Neutrophil (primary cell): Measurements from ENCODE around the gene ADD3.
"Not testable (repeated sequence)": the region's sequence is repeated elsewhere in the genome, so short reads cannot be mapped to it uniquely, and the experiment has no call there.

Source experiments
- H3K27ac ChIP-seq: fragments of 200-600 bp; sonication (generic); 2 replicates; pipeline ENCODE4 v1.5.1; 2016; ENCODE audit warnings: mild to moderate bottlenecking, moderate library complexity
- H3K27me3 ChIP-seq: fragments of 200-600 bp; sonication (generic); 2 replicates; pipeline ENCODE4 v1.6.0; 2016; ENCODE audit warnings: mild to moderate bottlenecking
- H3K36me3 ChIP-seq: fragments of 200-600 bp; sonication (generic); 2 replicates; pipeline ENCODE4 v1.5.1; 2017
- H3K4me1 ChIP-seq, 2 experiments: fragments of 200-600 bp in 1 of 2; sonication (generic) in 1 of 2; 1 replicate in 1 of 2; 2 replicates in 1 of 2; pipeline versions ENCODE4 v1.5.1 to v1.6.1; 2013 to 2016; ENCODE audit warnings: low read depth in 1 of 2, low read length in 1 of 2, mild to moderate bottlenecking in 1 of 2, moderate library complexity in 1 of 2; ENCODE audit not compliant: control insufficient read depth in 1 of 2, insufficient read depth in 1 of 2
- H3K4me3 ChIP-seq, 2 experiments: fragments of 200-600 bp in 1 of 2; sonication (generic) in 1 of 2; 1 replicate in 1 of 2; 2 replicates in 1 of 2; pipeline ENCODE4 v1.5.1; 2013 to 2016; ENCODE audit warnings: low read depth in 1 of 2, low read length in 1 of 2, mild to moderate bottlenecking in 1 of 2, moderate library complexity in 1 of 2
- H3K9me3 ChIP-seq: fragments of 200-600 bp; sonication (generic); 2 replicates; pipeline ENCODE4 v1.5.1; 2016
- TF ChIP-seq, protein P1 (sequence below): fragments of 200-600 bp; sonication (generic); IDR thresholded peaks from 2 replicates; pipeline ENCODE4 v1.5.1; 2016; ENCODE audit warnings: antibody characterized with exemption

ADD3 gene

DNA sequence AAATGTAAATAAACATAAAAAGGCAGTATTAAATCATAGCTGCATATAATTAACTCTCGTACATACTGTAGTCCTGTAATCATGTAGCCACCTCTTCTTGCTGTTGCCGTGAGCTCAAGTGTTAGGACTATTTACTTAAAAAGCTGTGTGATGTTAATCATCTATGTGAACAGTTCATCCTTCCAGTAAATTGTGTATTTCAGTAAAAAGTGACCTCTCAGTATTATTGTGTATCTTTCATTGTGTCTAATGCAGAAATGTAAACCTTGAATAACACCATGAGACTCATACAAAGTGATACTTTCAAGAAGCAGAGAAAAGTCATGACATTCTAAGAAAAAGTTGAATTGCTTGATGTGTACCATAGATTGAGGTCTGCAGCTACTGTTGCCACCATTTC is 38.0 kb downstream of the ADD3 start:
- no peaks in the 10 kb centered on the region for H3K27me3 ChIP-seq
- H3K4me3 ChIP-seq = no peak overlapping the region
- no peaks in the 10 kb centered on the region for H3K4me1 ChIP-seq
- H3K9me3 ChIP-seq = no peaks in the 10 kb centered on the region
- no peak overlapping the region for H3K27ac ChIP-seq
- TF ChIP-seq, protein P1, sequence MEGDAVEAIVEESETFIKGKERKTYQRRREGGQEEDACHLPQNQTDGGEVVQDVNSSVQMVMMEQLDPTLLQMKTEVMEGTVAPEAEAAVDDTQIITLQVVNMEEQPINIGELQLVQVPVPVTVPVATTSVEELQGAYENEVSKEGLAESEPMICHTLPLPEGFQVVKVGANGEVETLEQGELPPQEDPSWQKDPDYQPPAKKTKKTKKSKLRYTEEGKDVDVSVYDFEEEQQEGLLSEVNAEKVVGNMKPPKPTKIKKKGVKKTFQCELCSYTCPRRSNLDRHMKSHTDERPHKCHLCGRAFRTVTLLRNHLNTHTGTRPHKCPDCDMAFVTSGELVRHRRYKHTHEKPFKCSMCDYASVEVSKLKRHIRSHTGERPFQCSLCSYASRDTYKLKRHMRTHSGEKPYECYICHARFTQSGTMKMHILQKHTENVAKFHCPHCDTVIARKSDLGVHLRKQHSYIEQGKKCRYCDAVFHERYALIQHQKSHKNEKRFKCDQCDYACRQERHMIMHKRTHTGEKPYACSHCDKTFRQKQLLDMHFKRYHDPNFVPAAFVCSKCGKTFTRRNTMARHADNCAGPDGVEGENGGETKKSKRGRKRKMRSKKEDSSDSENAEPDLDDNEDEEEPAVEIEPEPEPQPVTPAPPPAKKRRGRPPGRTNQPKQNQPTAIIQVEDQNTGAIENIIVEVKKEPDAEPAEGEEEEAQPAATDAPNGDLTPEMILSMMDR = no peak
- H3K36me3 ChIP-seq = no peaks in the 10 kb centered on the region

DNA sequence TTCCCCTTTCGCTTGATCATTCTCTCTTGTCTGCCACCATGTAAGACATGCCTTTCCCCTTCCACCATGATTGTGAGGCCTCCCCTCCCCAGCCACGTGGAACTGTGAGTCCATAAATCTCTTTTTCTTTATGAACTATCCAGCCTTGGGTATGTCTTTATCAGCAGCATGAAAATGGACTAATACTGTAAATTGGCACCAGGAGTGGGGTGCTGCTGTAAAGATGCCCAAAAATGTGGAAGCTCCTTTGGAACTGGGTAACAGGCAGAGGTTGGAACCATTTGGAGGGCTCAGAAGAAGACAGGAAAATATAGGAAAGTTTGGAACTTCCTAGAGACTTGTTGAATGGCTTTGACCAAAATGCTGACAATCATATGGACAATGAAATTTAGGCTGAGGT is 40.4 kb downstream of the ADD3 start:
- H3K4me1 ChIP-seq, H3K4me3 ChIP-seq, H3K27me3 ChIP-seq, H3K27ac ChIP-seq, H3K9me3 ChIP-seq, H3K36me3 ChIP-seq: not testable (repeated sequence)

DNA sequence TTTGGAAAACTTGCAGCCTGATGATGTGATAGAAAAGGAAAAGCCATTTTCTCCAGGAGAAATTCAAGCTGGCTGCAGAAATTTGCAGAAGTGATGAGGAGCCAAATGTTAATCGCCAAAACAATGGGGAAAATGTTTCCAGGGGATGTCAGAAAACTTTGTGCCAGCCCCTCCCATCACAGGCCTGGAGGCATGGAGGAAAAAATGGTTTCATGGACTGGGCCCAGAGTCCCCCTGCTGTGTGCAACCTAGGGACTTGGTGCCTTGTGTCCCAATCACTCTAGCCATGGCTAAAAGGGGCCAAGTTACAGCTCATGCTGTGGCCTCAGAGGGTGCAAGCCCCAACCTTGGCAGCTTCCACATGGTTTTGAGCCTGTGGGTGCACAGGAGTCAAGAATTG is 41.0 kb downstream of the ADD3 start:
- Histone ChIP-seq H3K27ac (no peak overlapping the region), H3K4me1 (peaks cover 5 to 8% of the 10 kb centered on the region in 2 experiments), H3K4me3 (no peak overlapping the region), H3K27me3 (no peaks in the 10 kb centered on the region), H3K9me3 (no peaks in the 10 kb centered on the region), H3K36me3 (no peaks in the 10 kb centered on the region)
- TF ChIP-seq, protein P1 = no peak

DNA sequence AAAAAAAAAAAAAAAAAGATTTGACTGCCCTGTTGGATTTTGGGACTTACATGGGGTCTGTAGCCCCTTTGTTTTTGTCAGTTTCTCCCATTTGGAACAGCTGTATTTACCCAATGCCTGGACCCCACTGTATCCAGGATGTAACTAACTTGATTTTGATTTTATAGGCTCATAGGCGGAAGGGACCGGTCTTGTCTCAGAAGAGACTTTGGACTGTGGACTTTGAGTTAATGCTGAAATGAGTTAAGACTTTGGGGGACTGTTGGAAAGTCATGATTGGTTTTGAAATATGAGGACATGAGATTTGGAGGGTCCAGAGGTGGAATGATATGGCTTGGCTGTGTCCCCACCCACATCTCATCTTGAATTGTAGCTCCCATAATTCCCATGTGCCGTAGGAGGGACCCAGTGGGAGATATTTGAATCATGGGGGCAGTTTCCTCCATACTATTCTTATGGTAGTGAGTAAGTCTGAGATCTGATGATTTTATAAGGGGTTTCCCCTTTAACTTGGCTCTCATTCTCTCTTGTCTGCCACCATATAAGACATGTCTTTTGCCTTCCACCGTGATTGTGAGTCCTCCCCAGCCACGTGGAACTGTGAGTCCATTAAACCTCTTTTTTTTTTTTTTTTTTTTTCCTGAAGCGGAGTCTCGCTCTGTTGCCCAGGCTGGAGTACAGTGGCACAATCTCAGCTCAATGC is 42.3 kb downstream of the ADD3 start:
- not testable (repeated sequence) for H3K27me3 ChIP-seq, H3K4me1 ChIP-seq, H3K36me3 ChIP-seq, H3K27ac ChIP-seq, H3K4me3 ChIP-seq, H3K9me3 ChIP-seq

DNA sequence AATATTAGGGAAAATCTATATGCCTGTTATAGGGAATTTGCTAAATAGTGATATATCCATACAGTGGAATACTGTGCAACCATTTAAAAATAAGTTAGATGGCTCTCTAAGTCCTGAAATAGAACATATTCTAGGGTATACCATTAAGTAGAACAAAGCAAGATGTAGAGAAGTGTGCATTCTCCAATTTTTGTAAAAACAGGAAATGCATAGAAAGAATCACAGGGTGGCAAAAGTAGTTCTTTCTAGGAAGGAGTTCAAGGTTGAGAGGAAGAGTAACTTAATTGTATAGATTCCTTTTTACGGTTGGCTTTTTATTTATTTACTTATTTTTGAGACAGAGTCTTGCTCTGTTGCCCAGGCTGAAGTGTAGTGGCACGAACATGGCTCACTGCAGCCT is 43.7 kb downstream of the ADD3 start:
- Histone ChIP-seq H3K36me3 (no peaks in the 10 kb centered on the region), H3K4me1 (peaks cover 5 to 8% of the 10 kb centered on the region in 2 experiments), H3K9me3 (no peaks in the 10 kb centered on the region), H3K4me3 (no peak overlapping the region), H3K27me3 (no peaks in the 10 kb centered on the region), H3K27ac (no peak overlapping the region)
- TF ChIP-seq, protein P1 = no peak

DNA sequence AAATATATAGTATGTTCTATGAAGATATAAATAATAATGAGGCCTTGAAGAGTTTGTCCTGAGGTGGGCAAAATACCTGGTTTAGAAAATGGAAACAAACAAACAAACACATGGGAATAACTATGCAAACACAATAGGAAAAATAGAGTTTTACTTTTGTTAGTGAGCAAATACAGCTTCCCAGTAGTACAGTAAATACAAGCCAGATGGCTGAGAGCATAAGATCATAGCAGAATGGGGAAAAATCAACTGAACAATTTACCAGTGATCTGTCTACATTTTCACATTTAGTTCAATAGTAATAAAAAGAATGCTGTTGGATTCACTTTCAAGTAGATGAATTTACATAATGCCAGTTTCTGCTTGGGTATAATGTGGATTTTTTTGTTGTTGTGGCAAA is 45.1 kb downstream of the ADD3 start:
- TF ChIP-seq, protein P1 = no peak
- Histone ChIP-seq H3K9me3 (no peaks in the 10 kb centered on the region), H3K27me3 (no peaks in the 10 kb centered on the region), H3K27ac (peak overlapping the region; percentile 29), H3K4me3 (no peak overlapping the region), H3K4me1 (peaks cover 9 to 14% of the 10 kb centered on the region in 2 experiments), H3K36me3 (no peaks in the 10 kb centered on the region)
